ENCODE results near the gene IL13. TPM values are rescaled to one million over a fixed set of nuclear protein-coding genes. Genes with fewer than 3 reads are reported as not detected.
A peak's percentile ranks its signal among the peaks of the same experiment; 100 is the strongest.

IL13 gene
- total RNA-seq, 1 donor from 2014 or later: not detected

DNA sequence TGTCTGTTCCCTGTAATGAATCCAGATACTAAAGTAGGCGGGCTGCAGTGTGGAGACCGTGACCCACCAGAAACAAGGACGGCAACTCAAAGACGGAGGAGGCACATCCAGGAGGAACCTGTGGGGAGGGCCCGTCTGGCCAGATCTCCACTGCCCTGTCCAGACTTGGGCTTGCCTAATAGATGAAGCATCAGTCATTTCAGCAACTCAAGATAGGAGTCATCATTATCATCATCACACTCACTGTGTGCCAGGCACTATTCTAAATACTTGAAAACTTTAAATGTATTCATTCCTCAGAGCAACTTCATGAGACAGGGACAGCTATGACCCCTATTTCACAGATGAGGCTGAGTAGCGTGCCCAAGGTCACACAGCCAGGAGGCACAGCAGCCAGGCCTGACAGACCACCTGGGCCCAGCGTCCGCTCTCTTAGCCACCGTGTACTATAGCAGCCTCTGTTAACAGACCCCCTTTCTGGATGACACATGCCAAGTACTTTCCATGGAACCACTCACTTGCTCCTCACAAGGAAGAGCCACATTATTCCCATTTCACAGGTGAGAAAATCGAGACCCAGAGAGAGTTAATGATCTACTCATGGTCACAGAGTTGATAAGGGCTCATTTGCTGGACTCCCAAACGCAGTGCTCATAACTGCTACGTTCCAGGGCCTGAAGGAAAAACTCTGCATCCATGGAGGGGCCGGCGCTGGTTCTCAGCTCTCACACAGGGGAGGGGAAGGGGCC is 10.9 kb downstream of the IL13 start:
- DNase-seq (ENCODE audit: low spot score): no peak
- no peak for TF ChIP-seq EZH2phosphoT487 (IDR thresholded peaks at IDR 0.05)
- no peak for TF ChIP-seq EZH2 (IDR thresholded peaks at IDR 0.05)
- TF ChIP-seq, protein P1, sequence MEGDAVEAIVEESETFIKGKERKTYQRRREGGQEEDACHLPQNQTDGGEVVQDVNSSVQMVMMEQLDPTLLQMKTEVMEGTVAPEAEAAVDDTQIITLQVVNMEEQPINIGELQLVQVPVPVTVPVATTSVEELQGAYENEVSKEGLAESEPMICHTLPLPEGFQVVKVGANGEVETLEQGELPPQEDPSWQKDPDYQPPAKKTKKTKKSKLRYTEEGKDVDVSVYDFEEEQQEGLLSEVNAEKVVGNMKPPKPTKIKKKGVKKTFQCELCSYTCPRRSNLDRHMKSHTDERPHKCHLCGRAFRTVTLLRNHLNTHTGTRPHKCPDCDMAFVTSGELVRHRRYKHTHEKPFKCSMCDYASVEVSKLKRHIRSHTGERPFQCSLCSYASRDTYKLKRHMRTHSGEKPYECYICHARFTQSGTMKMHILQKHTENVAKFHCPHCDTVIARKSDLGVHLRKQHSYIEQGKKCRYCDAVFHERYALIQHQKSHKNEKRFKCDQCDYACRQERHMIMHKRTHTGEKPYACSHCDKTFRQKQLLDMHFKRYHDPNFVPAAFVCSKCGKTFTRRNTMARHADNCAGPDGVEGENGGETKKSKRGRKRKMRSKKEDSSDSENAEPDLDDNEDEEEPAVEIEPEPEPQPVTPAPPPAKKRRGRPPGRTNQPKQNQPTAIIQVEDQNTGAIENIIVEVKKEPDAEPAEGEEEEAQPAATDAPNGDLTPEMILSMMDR (IDR thresholded peaks at IDR 0.05): no peak
- Mint-ChIP-seq H3K27ac (no peak overlapping the region), H3K4me1 (peaks cover 16% of the 10 kb centered on the region), H3K36me3 (no peaks in the 10 kb centered on the region), H3K4me3 (no peak overlapping the region), H3K9me3 (no peaks in the 10 kb centered on the region), H3K27me3 (ENCODE audit: insufficient read depth, low read depth) (peaks cover 6% of the 10 kb centered on the region)
- H3K27ac ChIP-seq: no peak overlapping the region
- H2AFZ ChIP-seq (replicated peaks): no peak overlapping the region
- no peaks in the 10 kb centered on the region for H4K20me1 ChIP-seq (ENCODE audit: low read depth)
- H3F3A ChIP-seq (ENCODE audit: low read depth): no peaks in the 10 kb centered on the region
- H3K27me3 ChIP-seq: no peaks in the 10 kb centered on the region
- no peaks in the 10 kb centered on the region for H3K36me3 ChIP-seq
- H3K4me2 ChIP-seq: no peak overlapping the region
- H3K4me1 ChIP-seq: no peaks in the 10 kb centered on the region
- no peak overlapping the region for H3K9ac ChIP-seq
- H3K79me2 ChIP-seq (ENCODE audit: low read depth): no peaks in the 10 kb centered on the region
- H3K9me3 ChIP-seq (ENCODE audit: low read depth): no peaks in the 10 kb centered on the region
- H3K4me3 ChIP-seq: no peak overlapping the region

DNA sequence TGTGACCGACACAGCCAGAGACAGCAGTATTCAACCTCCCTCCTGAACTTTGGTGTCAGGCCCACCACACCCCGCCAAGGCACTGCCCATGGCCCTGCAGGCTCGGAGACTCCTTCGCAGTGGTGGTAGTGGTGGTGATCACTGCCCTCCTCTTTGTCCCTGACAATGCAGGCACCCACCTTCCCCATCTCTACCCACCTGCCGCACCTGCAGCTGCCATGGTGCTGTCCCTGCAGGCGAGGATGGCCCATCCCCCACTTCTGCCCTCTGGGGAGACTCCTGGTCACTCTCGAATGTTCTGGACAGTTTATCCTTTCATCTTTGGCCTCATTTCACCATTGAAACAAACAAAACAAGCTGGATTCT is 11.5 kb downstream of the IL13 start:
- Histone ChIP-seq H3K4me2 (no peak overlapping the region), H3K4me1 (no peaks in the 10 kb centered on the region), H3K27me3 (no peaks in the 10 kb centered on the region), H2AFZ (replicated peaks) (no peak overlapping the region), H3K9ac (no peak overlapping the region), H3F3A (ENCODE audit: low read depth) (no peaks in the 10 kb centered on the region), H3K27ac (no peak overlapping the region), H3K79me2 (ENCODE audit: low read depth) (no peaks in the 10 kb centered on the region), H4K20me1 (ENCODE audit: low read depth) (no peaks in the 10 kb centered on the region), H3K9me3 (ENCODE audit: low read depth) (no peaks in the 10 kb centered on the region), H3K4me3 (no peak overlapping the region), H3K36me3 (no peaks in the 10 kb centered on the region)
- no peak overlapping the region for H3K27ac Mint-ChIP-seq
- no peak for DNase-seq (ENCODE audit: low spot score)
- H3K4me3 Mint-ChIP-seq: no peak overlapping the region
- peaks cover 11% of the 10 kb centered on the region for H3K4me1 Mint-ChIP-seq
- H3K9me3 Mint-ChIP-seq: no peaks in the 10 kb centered on the region
- TF ChIP-seq EZH2 (IDR thresholded peaks at IDR 0.05): no peak
- no peak for TF ChIP-seq EZH2phosphoT487 (IDR thresholded peaks at IDR 0.05)
- H3K36me3 Mint-ChIP-seq: no peaks in the 10 kb centered on the region
- peaks cover 6% of the 10 kb centered on the region for H3K27me3 Mint-ChIP-seq (ENCODE audit: insufficient read depth, low read depth)

DNA sequence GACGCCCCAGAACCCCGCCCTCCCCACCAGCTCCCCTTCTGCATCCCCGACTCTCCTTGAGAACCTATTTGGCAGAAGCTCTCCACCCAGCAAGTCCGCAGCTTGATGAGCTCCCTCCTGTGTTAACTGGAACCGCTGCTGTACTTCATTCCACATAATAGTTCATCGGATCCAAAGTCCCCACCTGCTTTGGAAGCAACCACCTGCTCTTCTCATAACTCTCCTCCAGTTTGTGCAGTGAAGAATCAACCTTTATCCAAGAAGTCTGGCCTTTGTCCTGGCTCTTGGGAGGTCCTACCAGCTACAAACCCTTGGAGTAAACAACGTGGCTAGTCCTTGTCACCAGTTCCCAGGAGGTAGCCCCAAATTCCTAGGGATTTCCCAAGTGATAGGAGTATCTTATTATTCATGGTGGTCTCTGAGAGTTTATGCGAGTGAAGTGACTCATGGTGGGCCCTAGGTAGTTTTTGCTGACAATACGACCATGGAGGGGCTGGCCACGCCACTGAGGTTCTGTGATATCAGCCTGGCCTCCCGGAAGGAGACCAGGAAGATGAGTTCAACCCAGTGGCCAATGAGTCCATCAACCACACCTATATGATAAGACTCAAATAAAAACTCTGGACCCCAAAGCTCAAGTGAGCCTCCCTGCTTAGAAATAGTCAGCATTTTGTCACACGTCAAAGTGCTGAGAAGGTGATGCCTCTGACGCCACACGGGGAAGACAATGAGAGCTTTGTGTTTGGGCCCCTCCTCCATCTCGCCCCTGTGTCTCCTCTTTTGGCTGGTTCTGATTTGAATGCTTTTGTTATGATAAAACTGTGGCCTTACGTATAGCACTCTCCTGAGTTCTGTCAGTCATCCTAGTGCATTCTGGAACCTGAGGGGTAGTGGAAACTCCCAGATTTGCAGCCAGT is 12.3 kb downstream of the IL13 start:
- DNase-seq (ENCODE audit: low spot score): no peak
- Histone ChIP-seq H2AFZ (replicated peaks) (no peak overlapping the region), H3K27me3 (no peaks in the 10 kb centered on the region), H3K4me2 (no peak overlapping the region), H3K9me3 (ENCODE audit: low read depth) (no peaks in the 10 kb centered on the region), H3K27ac (no peak overlapping the region), H3K4me1 (no peaks in the 10 kb centered on the region), H3K9ac (no peak overlapping the region), H3K4me3 (no peak overlapping the region), H3K79me2 (ENCODE audit: low read depth) (no peaks in the 10 kb centered on the region), H3K36me3 (no peaks in the 10 kb centered on the region), H3F3A (ENCODE audit: low read depth) (no peaks in the 10 kb centered on the region), H4K20me1 (ENCODE audit: low read depth) (no peaks in the 10 kb centered on the region)
- Mint-ChIP-seq H3K27me3 (ENCODE audit: insufficient read depth, low read depth) (peaks cover 6% of the 10 kb centered on the region), H3K4me1 (peaks cover 10% of the 10 kb centered on the region), H3K9me3 (no peaks in the 10 kb centered on the region), H3K27ac (no peak overlapping the region), H3K4me3 (peak overlapping the region; percentile 43), H3K36me3 (no peaks in the 10 kb centered on the region)
- TF ChIP-seq EZH2phosphoT487 (IDR thresholded peaks at IDR 0.05) (no peak), EZH2 (IDR thresholded peaks at IDR 0.05) (no peak)
- TF ChIP-seq, protein P1 (IDR thresholded peaks at IDR 0.05): no peak

Data from neural progenitor cell (in vitro differentiated cells).